HG03521 (cell line): ENCODE measurements around the gene CELF1.
"Not testable (repeated sequence)": the region's sequence is repeated elsewhere in the genome, so short reads cannot be mapped to it uniquely, and the experiment has no call there.

Experiments
- ATAC-seq: cut with Tn5 transposase; IDR thresholded peaks from one replicate; pipeline ENCODE4 v1.9.1; 2021; ENCODE audit warnings: mild to moderate bottlenecking, moderate library complexity; ENCODE audit not compliant: unreplicated experiment

CELF1 gene

GRCh38 chr11:47577460-47578041 lies 24.6 kb upstream of the CELF1 start:
- ATAC-seq, result no peak

- ATAC-seq, result no peak
These were observed 20.4 kb upstream of the CELF1 start for GRCh38 chr11:47573321-47573720.

- no peak for ATAC-seq
These were observed 19.9 kb upstream of the CELF1 start for GRCh38 chr11:47572715-47573255.

GRCh38 chr11:47571895-47572294 lies 19.0 kb upstream of the CELF1 start:
- ATAC-seq, result no peak

GRCh38 chr11:47571357-47571729 lies 18.4 kb upstream of the CELF1 start:
- ATAC-seq, result no peak

- no peak for ATAC-seq
These were observed 17.9 kb upstream of the CELF1 start for GRCh38 chr11:47570651-47571356.

GRCh38 chr11:47569646-47570045 lies 16.7 kb upstream of the CELF1 start:
- no peak for ATAC-seq

GRCh38 chr11:47566149-47566698 lies 13.3 kb upstream of the CELF1 start:
- ATAC-seq, result no peak

GRCh38 chr11:47565340-47566148 lies 12.6 kb upstream of the CELF1 start, which contains the start of gene PTPMT1:
PTPMT1 (plus strand) TSS chr11:47565599; CDS start chr11:47565623, 24 bp downstream.
- peak; percentile 75 for ATAC-seq

- peak; percentile 4 for ATAC-seq
These were observed 12.0 kb upstream of the CELF1 start for GRCh38 chr11:47564933-47565339.

- ATAC-seq, result not testable (repeated sequence)
These were observed 11.4 kb upstream of the CELF1 start for GRCh38 chr11:47564366-47564765.

GRCh38 chr11:47562393-47562792 lies 9.5 kb upstream of the CELF1 start:
- not testable (repeated sequence) for ATAC-seq

GRCh38 chr11:47560426-47560825 lies 7.5 kb upstream of the CELF1 start:
- ATAC-seq, result no peak

GRCh38 chr11:47558695-47559094 lies 5.8 kb upstream of the CELF1 start:
- no peak for ATAC-seq

- ATAC-seq, result not testable (repeated sequence)
These were observed 4.1 kb upstream of the CELF1 start for GRCh38 chr11:47557004-47557403.

- ATAC-seq, result peak; percentile 6
These were observed 443 bp upstream of the CELF1 start for GRCh38 chr11:47553406-47553743.

- no peak for ATAC-seq
These were observed 821 bp downstream of the CELF1 start for GRCh38 chr11:47552056-47552565.

- ATAC-seq, result no peak
These were observed 1.8 kb downstream of the CELF1 start for GRCh38 chr11:47551086-47551485.

GRCh38 chr11:47550288-47551047 lies 2.5 kb downstream of the CELF1 start:
- ATAC-seq, result no peak

GRCh38 chr11:47546274-47546673 lies 6.7 kb downstream of the CELF1 start:
- ATAC-seq, result not testable (repeated sequence)
